BJ (cell line): Measurements from ENCODE around the gene UBAC2. TPM values are rescaled to one million over a fixed set of nuclear protein-coding genes. Genes with fewer than 3 reads are reported as not detected.
"Not testable (repeated sequence)": the region's sequence is repeated elsewhere in the genome, so short reads cannot be mapped to it uniquely, and the experiment has no call there.

Experiments used
- CTCF ChIA-PET: fragments of 350-600 bp; formaldehyde crosslinking; extraction: SDS; loops from one replicate; lab custom pipeline; 2021; ENCODE audit warnings: antibody characterized with exemption, inconsistent platforms; lab: Yijun Ruan, JAX
- POLR2A ChIA-PET: fragments of 300-600 bp; sonication (Branson Sonifier 250); formaldehyde crosslinking; extraction: SDS; loops from one replicate; lab custom pipeline; 2021; ENCODE audit warnings: antibody characterized with exemption; lab: Charles Lee
- DNase-seq: peaks from one replicate; pipeline ENCODE4 v3.0.0-alpha.2; 2011; ENCODE audit warnings: low read depth
- H3K27me3 ChIP-seq: 2 replicates; pipeline ENCODE4 v1.6.0; 2011; ENCODE audit warnings: low read length; ENCODE audit not compliant: control insufficient read depth, insufficient read depth
- H3K36me3 ChIP-seq: 2 replicates; pipeline ENCODE4 v1.5.1; 2011; ENCODE audit warnings: low read length; ENCODE audit not compliant: control insufficient read depth, insufficient read depth
- H3K4me3 ChIP-seq: 2 replicates; pipeline ENCODE4 v1.5.1; 2011; ENCODE audit warnings: low read depth, mild to moderate bottlenecking, control low read depth, low read length
- polyA plus RNA-seq: library from polyadenylated mRNA; depleted of rRNA; stranded (reverse); fragments of >200 nt; gene quantifications from 2 replicates; pipeline ENCODE4 v1.2.3, GENCODE V29; 2011
- TF ChIP-seq, protein P1 (sequence below): IDR thresholded peaks from 2 replicates; pipeline ENCODE4 v1.5.1; 2011; ENCODE audit warnings: low read depth, mild to moderate bottlenecking, control low read depth, inconsistent platforms, low read length, moderate library complexity; ENCODE audit not compliant: insufficient read depth

Gene UBAC2
- polyA plus RNA-seq, 1 experiment = 84.7 TPM

DNA sequence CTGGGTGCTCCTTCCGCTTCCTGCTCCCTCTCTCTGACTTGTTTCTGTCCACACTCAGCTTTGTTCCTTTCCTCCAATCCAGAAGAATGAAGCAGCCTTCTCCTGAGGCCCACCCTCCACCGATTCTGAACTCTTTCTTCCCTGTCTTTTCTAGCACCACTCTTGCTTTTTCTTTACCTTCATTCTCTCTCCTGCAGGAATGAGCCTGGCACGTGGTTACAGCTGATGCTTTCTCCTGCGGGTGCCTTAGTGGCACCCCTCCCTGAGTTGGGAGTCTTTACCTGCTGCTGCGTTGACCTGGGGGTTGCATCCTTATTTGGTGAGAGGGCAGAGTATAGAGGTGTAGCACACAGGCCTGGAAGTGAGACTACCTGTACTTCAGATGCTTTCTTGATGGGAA is 6.2 kb downstream of the UBAC2 start:
- DNase-seq = no peak
- POLR2A ChIA-PET = no interaction called here
- no peaks in the 10 kb centered on the region for H3K27me3 ChIP-seq
- no peak overlapping the region for H3K4me3 ChIP-seq
- CTCF ChIA-PET = interaction anchor here (0.7 to 1.7 kb wide), 2 partner anchors 15 to 30 kb away, joined by 3 to 5 read pairs; no protein-coding TSS in a partner anchor
- H3K36me3 ChIP-seq = no peaks in the 10 kb centered on the region
- TF ChIP-seq, protein P1, sequence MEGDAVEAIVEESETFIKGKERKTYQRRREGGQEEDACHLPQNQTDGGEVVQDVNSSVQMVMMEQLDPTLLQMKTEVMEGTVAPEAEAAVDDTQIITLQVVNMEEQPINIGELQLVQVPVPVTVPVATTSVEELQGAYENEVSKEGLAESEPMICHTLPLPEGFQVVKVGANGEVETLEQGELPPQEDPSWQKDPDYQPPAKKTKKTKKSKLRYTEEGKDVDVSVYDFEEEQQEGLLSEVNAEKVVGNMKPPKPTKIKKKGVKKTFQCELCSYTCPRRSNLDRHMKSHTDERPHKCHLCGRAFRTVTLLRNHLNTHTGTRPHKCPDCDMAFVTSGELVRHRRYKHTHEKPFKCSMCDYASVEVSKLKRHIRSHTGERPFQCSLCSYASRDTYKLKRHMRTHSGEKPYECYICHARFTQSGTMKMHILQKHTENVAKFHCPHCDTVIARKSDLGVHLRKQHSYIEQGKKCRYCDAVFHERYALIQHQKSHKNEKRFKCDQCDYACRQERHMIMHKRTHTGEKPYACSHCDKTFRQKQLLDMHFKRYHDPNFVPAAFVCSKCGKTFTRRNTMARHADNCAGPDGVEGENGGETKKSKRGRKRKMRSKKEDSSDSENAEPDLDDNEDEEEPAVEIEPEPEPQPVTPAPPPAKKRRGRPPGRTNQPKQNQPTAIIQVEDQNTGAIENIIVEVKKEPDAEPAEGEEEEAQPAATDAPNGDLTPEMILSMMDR = no peak

DNA sequence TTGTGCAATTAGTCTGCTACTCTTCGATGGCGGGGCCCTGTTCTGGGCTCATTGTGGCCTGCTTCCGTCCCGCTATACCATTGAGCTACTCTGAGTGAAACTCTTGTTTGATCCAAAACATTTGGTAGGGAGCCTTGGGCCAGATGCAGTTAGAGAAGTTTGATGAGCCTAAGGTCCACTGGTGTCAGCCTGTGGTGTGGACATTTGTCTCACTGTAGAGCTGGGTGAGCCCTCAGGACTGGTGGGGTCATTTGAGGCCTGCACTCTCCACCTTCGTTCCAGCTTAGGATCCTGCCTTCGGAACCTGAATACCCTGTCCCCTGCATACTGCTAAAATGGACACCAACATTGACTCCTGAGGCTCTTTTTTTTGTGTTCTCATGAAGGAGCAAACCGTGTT is 6.9 kb downstream of the UBAC2 start:
- ChIA-PET POLR2A (no interaction called here), CTCF (interaction anchor here (0.7 to 1.7 kb wide), 2 partner anchors 14 to 31 kb away, joined by 3 to 5 read pairs; no protein-coding TSS in a partner anchor)
- Histone ChIP-seq H3K4me3 (no peak overlapping the region), H3K36me3 (no peaks in the 10 kb centered on the region), H3K27me3 (no peaks in the 10 kb centered on the region)
- TF ChIP-seq, protein P1 = no peak
- no peak for DNase-seq

DNA sequence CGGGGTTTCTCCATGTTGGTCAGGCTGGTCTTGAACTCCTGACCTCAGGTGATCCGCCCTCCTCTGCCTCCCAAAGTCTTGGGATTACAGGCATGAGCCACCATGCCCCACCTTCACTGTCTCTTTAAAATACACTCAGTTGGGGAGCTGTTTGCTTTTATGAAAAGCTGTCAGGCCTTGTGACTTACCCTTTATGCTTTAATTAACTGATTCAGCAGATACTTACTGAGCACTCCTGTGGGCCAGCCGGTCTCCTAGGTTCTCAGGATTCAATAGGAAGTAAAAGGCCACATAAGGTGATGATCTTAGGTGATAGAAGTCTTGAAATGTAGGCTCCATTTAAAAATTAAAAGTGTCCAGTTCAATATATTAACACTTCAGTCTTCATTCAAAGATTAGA is 7.5 kb downstream of the UBAC2 start:
- POLR2A ChIA-PET = no interaction called here
- CTCF ChIA-PET = interaction anchor here (1.7 kb wide), 1 partner anchor 31 kb away, joined by 5 read pairs; no protein-coding TSS in a partner anchor
- no peak for DNase-seq

DNA sequence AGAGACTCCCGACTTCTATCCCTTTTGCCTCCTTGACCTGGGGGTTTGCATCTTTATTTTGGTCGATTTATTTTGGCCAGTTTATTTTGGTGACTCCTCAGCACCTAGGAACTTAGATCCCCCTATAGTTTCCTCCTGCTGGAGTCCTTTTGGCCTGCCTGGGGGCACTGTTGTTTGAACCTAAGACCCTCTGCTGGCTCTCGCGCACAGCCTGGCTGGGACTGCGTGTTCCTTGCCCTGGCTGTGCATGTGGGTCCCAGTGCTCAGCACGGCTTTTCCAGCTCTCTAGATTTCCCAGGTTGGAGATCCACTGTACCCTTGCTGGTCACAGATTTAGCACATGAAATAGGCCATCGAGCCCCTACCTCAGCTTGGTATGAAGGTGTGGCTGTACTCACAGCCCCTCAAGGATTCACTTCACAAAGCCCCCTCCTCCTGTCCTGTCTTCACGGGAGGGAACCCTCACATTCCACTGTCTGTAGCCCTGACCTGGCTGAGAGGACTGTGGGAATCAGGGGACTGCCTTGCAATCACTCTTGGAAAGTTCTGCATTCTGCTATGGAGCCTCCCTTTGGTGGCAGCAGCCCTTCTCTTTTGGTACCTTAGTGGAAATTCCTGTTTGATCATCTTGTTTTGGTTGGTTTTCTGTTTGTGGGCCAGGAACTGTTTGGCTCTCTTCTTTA is 8.3 kb downstream of the UBAC2 start:
- CTCF ChIA-PET = interaction anchor here (1.0 to 1.1 kb wide), 2 partner anchors 32 to 60 kb away, joined by 3 to 4 read pairs; no protein-coding TSS in a partner anchor

More for the DNA sequence above, 7.5 kb downstream of the UBAC2 start:
- no peak overlapping the region for H3K4me3 ChIP-seq
- TF ChIP-seq, protein P1 = no peak
- H3K27me3 ChIP-seq = no peaks in the 10 kb centered on the region
- no peaks in the 10 kb centered on the region for H3K36me3 ChIP-seq

DNA sequence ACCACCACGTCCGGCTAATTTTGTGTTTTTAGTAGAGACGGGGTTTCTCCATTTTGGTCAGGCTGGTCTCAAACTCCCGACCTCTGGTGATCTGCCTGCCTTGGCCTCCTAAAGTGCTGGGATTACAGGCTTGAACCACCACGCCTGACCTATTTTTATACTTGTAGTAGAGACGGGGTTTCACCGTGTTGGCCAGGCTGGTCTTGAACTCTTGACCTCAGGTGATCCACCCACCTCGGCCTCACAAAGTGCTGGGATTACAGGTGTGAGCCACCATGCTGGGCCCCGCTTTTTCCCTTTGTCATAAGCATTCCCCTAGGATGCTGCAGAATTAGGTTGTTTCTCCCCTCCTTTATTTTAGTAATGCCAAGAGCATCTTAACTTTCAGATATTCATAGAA is 10.0 kb downstream of the UBAC2 start:
- CTCF ChIA-PET, DNase-seq, H3K27me3 ChIP-seq, POLR2A ChIA-PET, H3K36me3 ChIP-seq, H3K4me3 ChIP-seq: not testable (repeated sequence)

More for the DNA sequence above, 8.3 kb downstream of the UBAC2 start:
- Histone ChIP-seq H3K4me3 (no peak overlapping the region), H3K36me3 (no peaks in the 10 kb centered on the region), H3K27me3 (no peaks in the 10 kb centered on the region)
- no peak for DNase-seq
- POLR2A ChIA-PET = no interaction called here
- TF ChIP-seq, protein P1 = no peak
